ELF-1 (cell line): ENCODE results near the gene AFP.

Experiments used
- DNase-seq: peaks from one replicate; pipeline ENCODE4 v3.0.0-alpha.2; 2016; ENCODE audit warnings: low read depth, low spot score

Gene AFP

GRCh38 chr4:73438048-73438447 lies 2.0 kb downstream of the AFP start:
- DNase-seq: no peak

GRCh38 chr4:73438582-73439215 lies 2.7 kb downstream of the AFP start:
- DNase-seq: no peak

DNA sequence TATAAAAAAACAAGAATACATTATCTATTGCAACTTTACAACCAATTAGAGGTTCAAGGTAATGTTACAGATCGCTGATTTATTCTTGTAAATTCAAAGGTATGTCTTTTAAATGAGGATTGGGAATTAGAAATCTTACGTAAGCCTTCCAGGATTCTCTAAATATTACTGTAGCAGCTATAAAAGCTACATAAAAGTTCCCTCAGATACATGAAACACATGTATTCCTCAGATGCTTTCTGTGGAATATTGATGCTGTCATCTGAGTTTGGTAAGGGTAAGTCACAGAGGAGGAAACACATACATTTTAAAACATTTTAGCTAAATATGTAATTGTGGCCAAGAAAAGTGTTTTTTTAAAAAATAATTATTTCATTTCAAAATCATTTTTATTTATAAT lies 3.4 kb downstream of the AFP start:
- no peak for DNase-seq

- DNase-seq: no peak
These were observed 4.0 kb downstream of the AFP start for GRCh38 chr4:73439991-73440390.

DNA sequence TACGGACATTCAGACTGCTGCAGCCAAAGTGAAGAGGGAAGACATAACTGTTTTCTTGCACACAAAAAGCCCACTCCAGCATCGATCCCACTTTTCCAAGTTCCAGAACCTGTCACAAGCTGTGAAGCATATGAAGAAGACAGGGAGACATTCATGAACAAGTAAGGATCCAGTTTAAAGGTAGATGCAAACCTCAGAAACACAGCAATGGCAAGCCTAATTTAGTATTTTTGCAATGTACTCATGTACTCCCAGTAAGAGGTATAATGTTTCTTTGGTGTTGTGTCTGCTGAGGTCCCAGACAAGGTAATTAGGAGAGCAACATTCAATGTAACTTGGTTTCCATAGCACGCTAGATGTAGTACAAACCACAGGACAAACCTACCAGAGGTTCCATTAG lies 4.6 kb downstream of the AFP start:
- DNase-seq: no peak

DNA sequence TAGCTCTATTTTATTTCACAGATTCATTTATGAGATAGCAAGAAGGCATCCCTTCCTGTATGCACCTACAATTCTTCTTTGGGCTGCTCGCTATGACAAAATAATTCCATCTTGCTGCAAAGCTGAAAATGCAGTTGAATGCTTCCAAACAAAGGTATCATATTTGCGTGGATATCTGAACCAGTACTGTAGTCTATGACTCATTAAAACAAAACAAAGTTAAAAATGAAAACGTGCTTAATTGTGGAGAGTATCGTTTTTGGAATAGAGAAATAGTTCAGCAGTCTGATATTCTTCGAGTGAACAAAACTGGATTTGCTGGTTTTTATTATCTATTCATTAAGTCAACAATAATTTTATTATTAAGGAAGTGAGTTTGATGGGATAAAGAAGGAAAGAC lies 6.3 kb downstream of the AFP start:
- DNase-seq: no peak

GRCh38 chr4:73443224-73443623 lies 7.2 kb downstream of the AFP start:
- no peak for DNase-seq

GRCh38 chr4:73445383-73446335 lies 9.6 kb downstream of the AFP start:
- no peak for DNase-seq

DNA sequence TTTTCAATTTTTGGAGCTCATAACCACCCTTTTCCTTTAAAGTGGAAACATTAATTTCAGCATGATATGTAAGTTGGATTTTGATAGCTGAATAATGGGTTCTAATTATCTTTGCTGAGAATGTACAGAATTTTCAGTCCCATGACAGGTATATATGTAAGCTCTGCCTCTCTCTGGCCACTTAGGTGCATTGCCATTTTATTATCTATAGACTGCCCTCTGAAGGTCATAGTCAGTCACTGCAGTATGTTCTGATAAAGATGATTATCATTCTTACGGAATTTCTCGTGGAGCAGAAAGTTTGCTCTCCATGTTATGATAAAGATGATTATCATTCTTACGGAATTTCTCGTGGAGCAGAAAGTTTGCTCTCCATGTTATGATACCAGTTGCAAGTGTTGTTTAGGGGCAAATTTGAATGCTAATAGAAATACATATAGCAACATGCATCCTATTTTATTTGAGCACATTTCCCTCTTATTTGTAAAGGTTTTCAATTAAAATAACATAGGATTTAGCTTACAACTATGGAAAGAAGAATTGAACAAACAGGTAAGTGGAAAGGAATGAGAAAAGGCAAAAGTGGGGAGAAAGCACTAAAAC lies 10.4 kb downstream of the AFP start:
- DNase-seq: no peak

- DNase-seq: no peak
These were observed 11.7 kb downstream of the AFP start for GRCh38 chr4:73447671-73448070.

DNA sequence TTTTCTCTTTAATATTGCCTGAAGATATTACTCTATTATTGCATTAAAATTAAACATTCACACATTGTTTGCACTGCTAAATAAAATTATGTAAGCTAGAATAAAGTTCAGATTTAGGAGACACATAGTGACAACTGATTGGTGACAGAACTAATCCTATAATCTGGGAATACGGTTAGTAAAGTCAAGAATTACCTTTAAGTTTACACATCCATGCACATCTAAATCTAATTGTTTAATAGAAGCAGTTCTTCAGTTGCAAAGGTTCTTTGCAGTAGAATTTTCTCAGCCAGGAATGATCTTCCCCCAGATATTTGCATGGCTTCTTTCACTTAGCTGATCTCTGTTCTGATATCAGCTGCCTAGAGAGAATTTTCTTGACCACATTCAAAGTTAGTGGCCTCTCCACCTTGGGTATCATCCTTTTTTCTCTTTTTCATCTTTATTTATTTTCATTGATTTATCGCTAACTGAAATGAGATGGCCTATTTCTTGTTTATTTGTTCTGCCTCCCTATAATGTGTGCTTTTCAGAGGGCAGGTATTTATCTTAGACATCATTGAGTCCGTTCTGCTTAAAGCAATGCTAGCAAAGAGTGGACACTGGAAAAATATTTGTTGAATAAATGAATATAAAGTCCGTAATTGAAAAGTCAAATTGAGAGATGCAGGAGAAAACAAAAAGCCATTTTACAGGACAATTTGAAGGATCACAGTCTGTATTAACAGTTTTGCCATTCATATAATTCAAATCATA lies 12.6 kb downstream of the AFP start:
- DNase-seq: no peak

GRCh38 chr4:73450398-73451004 lies 14.5 kb downstream of the AFP start:
- peak; percentile 70 for DNase-seq

GRCh38 chr4:73451404-73451803 lies 15.4 kb downstream of the AFP start:
- DNase-seq: no peak

- DNase-seq: no peak
These were observed 16.1 kb downstream of the AFP start for GRCh38 chr4:73451981-73452747.

DNA sequence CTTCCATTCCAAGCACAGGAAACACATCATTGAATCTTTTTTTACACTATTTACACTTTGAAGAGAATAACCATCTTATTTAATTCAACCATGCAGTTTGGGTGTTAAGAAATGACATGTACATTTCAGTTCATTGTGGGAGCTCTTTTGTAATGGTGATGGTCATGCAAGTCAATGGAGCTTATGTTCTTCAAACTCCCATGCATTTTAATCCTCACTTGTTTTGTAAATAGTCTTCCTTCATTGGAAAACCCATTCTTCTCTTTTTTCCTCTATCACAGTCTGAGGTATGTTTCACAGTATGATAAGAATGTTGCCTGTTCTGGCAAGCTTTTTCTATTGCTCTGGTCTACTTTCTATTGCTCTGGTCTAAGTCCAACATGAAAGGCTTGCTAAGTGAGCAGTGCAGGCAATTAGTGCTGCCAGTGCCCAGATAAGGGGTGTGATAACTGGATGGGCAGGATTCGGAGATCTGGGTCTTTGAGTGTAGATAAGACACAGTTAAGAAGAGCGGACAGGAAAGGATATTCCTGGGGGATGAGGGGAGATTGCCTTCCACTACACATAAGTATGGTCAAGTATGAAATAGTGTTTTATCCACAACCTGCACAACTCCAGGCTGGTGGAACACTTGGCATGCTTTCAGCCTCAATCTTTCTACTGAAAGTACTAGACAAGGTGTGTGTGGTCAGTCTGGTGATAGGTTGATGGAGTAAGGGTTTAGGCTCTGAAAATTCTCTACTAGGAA lies 17.1 kb downstream of the AFP start:
- DNase-seq: peak; percentile 78

DNA sequence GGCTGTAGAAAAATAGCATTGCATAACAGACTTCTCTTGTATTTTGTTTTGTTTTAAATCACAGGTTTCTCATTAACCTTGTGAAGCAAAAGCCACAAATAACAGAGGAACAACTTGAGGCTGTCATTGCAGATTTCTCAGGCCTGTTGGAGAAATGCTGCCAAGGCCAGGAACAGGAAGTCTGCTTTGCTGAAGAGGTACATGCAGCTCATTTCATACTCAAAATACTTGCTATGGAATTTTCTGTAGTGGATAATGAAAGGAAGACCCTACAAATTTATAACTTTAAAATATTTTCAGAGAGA lies 17.6 kb downstream of the AFP start:
- DNase-seq: no peak

GRCh38 chr4:73454920-73455319 lies 18.9 kb downstream of the AFP start:
- no peak for DNase-seq

DNA sequence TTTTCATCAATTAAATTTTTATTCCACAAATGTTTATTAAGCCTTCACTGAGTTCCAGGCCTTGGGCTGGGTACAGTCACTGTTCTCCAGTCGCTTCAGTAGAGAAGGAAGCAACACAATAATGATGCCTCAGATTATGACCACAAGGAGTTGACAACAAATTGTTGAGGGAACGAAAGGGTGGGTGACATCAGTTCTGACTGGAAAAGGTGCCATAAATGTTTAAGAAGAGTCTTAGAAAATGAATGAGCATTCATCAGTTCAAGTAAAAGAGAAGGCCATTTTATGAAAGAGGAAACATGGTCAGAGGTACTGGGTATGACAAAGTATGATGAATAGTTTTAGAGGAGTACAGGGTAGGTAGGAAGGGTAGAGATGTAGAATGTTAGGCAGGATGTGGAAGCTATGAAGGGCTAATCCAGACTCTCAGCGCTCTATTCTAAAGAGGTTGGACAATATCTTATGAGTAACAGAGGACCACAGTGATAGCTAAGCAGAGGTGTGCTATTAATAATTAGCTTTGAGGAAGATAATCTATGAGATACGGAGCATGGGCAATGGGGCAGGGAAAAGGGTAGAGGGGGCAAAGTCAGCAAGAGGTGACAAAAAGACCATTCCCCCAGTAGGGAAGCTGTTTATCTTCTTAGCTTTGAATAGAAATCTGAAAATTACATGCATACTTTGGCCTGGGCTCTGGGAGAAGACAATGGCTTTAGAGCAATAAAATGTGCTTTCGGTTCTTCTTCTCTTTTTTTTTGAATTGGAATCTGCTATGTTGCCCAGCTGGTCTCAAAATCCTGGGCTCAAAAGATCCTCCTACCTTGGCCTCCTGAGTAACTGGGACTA lies 20.4 kb downstream of the AFP start:
- no peak for DNase-seq
